Activated effector memory CD4-positive, alpha-beta T cell treated with anti-CD3 and anti-CD28 coated beads, Interleukin-2, amount 50 U/mL, for 16 hours (primary cell): ENCODE data around the gene MAGI3.
"Not testable (repeated sequence)": the region's sequence is repeated elsewhere in the genome, so short reads cannot be mapped to it uniquely, and the experiment has no call there.

Experiments used
- DNase-seq: peaks from one replicate; pipeline ENCODE4 v3.0.0-alpha.2; 2020

Gene MAGI3

DNA sequence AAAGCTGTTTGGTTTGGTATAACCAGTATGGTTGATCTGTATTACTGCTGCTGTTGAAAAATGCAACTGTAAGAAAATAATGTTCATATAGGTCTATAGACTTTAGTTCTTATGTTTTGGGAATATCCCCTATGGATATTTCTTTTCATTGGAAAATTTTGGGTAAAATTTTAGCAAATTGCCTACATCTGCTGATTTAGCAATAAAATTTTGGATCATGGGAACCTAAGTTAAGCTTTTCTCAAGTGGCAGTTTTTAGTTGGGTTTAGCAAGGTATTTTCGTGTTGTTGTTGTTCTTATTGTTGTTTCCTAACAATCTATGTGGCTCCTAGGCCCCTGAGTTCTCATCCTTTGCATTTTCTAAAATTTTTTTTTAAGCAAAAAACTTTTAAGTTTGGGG is 201.9 kb downstream of the MAGI3 start:
- DNase-seq: no peak

DNA sequence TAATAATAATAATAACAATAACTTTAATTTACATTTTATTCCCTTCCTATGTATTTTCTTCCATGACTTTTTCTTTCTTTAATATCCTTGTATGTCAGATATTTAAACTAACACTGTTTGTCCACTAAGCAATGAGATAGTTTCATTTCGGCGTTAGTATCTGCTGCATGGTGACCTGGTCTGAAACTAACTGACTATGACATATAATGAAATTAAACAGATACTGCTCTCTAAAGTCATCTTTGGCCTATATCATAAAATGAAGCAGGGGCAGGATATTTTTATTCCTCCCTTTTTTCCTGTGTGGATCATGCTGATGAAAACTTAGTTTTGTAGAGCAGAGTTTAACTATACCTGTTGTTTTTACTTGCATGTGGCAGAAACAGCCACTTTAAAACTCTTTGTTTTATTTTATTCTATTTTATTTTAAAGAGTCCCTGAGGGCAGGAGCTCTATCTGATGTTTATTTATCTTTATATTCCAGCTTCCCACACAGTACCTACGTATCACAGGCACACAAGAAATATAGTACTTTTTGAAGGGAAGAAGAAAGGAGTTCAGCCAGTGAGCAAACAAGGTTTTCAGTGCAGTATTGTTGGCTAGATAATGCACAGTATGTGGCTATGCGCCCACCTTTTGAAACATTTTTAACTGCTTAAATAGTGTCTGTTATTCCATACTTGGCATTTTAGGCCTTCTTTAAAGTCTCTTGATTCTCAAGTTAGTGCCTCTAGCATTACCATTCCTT is 203.4 kb downstream of the MAGI3 start:
- DNase-seq: no peak

DNA sequence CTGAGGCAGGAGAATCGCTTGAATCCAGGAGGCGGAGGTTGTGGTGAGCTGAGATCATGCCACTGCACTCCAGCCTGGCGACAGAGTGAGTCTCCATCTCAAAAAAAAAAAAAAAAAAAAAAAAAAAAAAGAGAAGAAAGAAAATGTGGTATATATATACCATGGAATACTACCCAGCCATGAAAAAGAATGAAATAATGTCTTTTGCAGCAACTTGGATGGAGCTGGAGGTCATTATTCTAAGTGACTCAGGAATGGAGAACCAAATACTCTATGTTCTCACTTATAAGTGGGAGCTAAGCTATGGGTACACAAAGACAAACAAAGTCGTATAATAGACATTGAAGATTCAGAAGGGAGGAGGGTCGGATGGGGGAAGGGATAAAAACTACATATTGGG is 214.2 kb downstream of the MAGI3 start:
- not testable (repeated sequence) for DNase-seq

DNA sequence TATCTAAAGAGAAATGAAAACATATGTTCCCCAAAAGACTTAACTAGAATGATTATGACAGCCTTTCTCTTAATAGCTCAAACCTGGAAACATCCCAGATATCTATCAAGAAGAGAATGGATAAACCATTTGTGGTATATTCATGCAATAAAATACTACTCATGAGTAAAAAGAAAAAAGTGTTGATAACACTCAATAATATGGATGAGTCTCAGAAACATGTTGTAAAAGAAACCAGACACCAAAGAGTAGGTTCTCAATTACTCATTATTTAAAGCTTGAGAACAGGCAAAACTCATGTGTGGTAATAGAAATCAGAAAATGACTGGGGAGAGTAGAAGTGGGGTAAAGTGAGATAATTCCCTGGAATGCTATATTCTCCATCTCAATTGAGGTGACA is 214.8 kb downstream of the MAGI3 start:
- DNase-seq: no peak

DNA sequence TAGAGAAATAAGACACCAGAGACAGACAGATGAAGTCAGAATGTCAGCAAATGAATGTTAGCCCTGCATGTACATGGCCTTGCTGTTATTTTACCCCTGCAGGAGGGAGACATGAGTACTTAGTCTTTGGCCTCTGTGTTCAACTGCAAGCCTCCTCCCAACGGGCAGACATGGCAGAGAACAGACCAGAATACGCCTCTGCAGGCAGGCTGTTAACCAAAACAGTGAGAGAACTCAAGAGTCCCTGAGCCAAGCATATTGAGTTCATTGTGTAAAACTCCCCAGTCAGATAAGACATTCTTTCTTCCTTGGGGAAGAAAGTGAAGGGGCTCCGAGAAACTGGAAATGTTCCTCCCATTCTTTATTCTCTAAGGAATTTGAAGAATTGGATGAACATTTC is 218.1 kb downstream of the MAGI3 start:
- no peak for DNase-seq

DNA sequence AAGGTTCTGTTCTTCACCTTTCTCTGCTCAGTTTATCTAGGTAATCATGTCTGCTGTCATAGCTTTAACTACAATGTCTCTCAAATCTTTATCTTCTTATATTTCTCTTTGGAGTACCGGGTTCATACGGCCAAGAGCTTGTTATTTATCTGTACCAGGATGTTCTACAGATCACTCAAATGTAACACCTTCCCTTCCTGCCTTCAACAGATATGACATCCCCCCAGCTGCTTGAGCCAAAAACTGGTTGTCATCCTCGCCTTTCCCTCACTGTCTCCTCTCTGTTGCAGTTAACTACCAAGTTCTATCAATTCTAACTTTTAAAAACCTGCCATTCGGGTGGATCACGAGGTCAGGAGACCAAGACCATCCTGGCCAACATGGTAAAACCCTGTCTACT is 220.1 kb downstream of the MAGI3 start:
- no peak for DNase-seq

DNA sequence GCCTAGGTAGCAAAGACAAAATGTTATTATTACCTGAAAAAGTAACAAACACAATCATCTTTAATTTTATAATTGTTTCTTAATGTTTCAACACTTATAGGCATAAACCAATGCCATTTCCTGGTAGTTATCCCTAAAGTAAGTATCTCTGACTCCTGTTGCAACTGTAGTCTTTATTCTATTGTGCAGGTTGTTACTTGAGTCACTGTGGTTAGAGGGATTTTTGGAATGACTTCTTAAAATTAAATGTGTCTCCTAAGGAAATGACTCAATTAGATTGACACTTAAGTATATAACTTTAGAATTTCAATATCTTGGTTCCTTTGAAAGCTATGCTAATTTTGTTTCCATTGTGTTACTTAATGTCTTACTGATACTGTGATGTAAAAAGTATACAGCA is 225.1 kb downstream of the MAGI3 start:
- no peak for DNase-seq

DNA sequence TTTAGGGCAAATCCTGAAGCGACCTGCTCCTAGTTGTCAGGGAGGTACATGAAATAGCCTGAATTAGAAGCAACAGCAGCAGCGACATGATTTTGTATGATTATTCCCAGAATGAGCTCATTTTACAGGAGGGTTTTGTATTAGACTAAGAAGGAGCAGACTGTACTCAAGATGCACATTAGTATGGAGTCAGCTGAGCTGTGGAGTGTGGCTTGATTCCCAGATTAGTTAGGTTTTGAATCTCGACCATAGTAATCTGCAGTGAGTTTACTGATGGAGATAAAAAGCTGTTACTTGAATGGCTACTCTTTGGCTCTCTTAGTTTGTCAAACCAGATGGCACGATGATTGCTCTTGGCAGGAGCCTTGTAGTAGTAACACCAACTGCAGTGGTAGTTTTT is 225.8 kb downstream of the MAGI3 start:
- DNase-seq: no peak

DNA sequence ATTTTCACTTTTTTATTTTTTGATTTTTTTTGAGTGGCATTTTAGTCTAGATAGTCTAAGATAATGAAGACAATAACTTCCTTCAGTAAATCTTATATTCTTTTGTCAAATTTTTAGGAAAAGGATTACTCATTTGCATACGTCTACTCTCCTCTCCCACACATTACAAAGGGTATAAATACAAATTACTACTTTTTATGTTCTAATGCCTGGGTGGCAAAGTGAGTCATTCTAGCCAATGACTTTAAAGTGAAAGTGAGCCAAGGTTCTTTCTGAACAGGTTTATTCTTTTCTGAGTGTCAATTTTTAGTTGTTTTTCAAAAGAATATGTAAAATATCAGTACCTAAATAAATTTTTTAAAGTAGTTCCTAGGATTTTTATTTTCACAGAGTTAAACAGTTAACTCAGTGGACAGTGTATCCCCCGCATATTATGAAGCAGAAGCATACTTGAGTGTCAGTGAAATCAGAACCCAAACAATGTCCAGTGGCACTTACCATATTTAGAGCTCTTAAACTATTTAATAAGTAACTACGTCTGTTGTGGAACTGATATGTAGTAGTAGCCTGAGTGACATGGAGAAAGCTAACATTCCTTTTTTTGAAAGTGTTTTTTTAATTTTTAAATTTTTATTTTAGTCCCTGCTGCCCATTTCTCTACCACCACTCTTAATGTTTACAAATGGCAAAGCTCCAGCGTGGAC is 227.3 kb downstream of the MAGI3 start:
- DNase-seq: no peak

DNA sequence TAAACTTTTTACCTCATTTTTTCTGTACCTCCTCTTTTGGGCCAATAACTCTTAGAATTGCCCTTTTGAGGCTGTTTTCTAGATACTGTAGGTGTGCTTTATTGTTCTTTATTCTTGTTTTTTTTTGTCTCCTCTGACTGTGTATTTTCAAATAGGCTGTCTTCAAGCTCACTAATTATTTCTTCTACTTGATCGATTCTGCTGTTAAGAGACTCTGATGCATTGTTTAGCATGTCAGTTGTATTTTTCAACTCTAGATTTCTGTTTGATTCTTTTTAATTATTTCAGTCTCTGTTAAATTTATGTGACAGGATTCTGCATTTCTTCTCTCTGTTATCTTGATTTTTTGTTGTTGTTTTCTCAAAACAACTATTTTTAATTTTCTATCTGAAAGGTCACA is 238.7 kb downstream of the MAGI3 start:
- DNase-seq: no peak

DNA sequence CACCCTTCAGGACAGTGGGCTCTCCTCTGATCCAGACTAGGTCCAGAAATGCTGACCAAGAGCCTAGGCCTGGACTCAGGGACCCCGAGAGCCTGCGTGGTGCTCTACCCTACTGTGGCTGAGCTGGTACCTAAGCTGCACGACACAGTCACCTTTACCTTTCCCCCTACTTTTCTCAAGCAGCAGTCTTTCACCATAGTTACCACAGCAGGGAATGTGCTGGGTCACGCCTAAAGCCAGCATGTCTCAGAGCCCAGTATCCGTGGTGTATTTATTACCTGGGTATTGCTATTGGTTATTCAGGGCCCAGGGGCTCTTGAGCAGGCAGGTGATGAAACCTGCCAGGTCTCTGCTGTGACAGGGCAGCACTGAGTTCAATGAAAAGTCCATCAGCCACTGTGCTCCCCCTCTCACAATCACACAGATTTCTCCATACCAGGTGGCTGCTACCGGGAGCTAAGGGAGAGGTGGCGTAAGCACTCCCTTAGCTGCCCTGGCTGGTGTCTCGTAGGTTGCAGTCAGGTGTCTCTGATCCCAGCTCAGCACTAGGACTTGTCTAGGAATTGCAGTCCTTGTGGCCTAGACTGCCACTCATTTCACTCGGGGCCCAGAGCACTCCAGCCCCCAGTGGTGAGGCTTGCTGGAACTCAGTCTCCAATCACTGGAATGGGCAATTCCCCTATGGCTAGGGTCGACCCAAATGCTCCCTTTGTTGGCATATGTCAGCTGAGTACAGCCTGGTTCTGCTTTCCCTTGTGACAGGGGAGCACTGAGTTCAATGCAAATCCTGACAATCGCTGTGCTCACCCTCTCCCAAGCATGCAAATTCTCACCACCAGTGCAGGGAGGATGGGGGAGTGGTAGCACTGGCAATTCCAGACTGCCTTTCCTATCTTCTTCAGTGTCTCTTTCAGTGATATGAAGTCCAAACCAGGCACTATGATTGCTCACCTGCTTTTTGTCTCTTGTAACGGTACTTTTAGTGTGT is 240.3 kb downstream of the MAGI3 start:
- no peak for DNase-seq

DNA sequence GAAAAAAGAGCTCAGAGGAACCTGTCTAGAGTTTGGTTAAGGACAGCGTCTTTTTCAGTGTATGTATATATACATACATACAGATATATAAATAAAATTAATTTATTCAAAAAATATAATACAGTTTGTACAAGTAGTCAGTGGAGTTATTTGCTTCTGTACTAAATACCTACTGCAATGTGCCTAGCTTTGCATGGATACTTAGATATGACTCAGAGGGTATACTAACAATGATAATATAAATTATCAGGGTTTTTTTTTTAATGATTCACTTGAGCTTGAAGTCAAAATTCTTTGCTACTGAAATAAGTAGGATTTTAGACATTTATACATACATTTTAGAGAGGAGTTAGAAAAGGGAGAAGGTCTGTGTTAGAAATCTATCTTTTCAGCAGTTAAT is 251.1 kb downstream of the MAGI3 start:
- no peak for DNase-seq

DNA sequence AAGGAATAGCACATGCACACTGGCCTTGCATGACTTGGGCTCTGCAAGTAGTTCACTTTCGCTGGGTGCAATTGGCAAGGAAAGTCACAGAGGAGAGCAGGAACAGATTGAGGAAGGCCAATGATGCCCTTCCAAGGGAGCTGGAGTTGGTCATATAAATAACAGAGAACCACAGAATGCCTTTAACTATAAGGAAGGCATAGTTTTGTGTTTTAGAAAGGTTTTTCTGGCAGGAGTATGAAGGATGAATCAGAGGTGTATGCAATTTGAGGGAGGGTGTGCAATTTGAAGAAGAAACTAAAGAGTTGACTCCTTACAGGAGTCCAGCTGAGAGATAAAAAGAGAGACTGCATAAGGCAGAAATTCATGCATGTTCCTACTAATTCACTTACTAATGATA is 256.8 kb downstream of the MAGI3 start:
- no peak for DNase-seq

DNA sequence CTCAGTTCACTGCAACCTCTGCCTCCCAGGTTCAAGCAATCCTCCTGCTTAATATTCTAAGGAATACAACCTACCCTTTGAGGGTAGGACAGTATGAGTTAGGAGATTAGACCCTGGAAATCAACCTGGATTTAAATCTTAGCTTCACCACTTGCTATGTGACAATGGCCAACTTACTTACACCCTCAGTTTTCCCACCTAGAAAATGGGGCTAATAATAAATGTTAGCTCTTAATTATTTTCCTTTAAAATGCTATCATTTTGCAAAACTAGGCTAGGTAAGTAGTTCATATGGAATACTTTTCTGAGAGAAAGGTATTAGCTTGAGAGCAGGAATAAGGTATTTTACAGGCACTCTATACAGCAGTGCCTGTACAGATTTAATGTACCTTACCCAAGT is 258.2 kb downstream of the MAGI3 start:
- DNase-seq: no peak

DNA sequence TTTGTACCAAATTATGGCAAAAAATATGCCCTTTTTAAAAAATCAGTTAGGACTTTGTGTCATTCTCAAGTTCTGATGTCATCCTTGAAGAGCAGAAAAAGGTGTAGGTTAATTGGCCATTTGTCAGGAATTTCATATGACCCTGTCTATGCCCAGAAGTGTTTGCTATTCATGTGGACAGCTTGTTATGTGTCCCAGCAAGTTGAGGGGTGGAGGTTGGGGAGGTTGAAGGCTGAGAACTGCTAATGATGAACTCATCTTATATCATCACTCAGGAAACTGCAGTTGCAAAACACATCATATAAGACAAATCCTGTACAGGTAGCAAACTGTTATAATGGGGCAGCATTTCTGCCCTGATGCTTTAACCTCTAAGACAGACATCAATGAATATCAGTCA is 262.5 kb downstream of the MAGI3 start:
- DNase-seq: no peak

DNA sequence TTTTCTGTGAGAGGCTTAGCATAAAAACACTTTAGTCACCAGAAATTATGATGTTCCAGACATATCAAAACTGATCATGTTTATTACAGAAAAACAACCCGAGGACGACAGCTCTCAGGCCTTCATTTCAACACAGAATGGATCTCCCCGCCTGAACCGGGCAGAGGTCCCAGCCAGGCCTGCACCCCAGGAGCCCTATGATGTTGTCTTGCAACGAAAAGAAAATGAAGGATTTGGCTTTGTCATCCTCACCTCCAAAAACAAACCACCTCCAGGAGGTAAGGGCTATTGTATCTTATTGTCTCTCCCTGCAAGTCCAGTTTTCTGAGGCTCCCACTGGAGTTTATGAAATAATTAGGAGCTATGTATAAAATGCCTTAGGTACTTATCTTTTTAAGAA is 263.4 kb downstream of the MAGI3 start:
- no peak for DNase-seq

DNA sequence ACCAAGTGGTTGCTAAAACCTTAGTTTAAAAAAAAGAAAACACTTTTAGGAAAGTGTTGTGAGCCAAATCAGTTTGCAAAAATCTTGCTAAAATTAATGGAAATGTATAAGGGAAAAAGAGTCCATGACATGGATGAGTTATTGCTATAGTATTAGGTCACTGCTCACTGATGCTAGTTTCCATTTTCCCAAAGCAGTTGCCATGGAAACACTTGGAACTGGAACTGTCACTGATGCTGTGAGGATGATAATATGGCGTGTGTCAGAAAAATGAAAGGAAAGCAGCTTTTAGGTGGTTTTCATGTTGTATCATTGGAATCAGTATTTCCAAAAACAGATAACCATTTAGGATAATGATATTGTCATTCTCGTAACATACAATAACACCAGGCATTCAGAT is 264.6 kb downstream of the MAGI3 start:
- no peak for DNase-seq

DNA sequence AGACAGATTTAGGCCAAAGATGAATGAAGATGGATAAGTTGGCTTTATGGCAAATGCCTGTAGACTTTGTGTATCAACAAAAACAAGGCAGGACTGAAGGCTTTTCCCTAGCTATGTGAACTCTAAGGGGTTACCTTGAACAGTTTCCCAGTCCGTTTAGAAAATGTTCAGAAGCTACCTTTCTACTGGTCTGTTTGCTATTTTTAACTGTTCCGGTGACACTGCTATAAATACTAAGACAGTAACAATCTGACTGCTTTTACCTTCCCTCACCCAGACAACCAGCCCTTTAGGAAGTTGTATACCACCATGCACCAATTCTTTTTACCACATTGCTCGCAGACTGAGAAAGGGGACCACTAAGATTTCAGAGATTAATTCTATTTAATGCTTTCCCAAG is 266.8 kb downstream of the MAGI3 start:
- no peak for DNase-seq

DNA sequence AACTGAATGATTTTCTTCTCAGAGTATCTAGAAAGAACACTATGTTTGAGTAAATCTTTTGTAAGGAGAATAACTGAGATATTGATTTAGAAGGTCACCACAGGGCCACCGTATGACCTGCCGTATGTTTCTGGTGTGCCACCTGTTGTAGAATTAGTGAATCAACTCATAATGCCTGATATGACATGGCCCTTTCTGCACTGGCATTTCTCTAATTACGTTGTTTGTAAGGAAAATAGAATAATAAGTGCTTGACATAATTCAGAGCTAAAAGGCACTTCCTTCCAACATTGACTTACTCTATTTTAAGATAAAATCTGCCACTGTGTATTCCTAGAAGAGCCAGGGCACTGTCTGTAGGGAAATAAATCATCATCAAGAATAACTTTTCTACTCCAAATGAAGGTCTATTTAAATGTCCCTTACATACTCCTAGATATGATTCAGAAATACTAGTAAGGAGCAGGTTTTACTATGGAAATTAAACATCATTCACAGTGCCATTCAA is 267.3 kb downstream of the MAGI3 start:
- DNase-seq: no peak

DNA sequence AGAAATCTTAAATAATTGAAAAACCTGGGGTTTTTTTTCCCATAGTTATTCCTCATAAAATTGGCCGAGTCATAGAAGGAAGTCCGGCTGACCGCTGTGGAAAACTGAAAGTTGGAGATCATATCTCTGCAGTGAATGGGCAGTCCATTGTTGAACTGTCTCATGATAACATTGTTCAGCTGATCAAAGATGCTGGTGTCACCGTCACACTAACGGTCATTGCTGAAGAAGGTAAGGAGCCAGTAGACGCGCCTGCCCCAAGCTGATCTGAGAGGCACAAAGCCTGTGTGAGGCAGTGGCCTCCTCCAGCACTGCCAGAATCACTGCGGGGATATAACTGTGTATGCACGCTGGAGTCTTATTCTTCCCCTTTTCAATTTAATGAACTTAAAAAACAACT is 268.7 kb downstream of the MAGI3 start:
- DNase-seq: no peak

DNA sequence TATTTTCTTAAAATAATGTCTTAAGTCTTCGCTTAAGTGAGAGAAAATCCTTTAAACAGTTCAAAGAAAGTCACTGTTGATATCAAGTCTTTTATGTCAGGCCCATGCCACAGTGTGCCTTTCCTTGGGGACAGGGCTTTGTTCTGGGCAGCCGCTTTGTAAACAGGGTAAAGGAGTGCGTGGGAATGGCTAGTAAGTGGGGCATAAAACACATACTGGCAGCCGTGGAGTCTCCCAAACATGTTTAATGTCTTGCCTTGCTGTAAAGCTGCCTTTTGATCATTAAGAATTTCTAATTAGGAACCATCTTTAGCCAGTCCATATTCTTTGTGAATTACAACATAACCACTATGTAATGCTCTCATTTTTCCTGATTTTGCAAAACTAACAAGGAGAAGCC is 269.2 kb downstream of the MAGI3 start:
- DNase-seq: no peak

DNA sequence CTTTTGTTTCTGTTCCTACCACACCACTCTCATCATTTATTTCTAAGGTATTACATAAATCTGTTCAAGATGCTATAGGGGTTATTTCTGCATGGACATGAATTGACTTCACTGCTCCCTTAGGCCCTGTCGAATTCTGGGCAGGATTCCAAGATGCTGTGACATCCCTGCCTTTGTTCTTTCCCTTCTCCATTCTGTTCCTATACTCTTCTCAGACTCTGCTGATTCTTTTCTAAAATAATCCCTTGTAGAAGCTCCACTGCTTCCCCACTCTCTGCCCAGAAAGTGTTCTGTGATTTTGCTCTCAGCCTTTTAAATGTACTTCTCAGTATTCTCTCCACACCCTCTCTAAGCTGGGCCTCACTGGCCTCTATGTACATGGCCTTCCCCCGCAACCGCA is 269.8 kb downstream of the MAGI3 start:
- DNase-seq: no peak

DNA sequence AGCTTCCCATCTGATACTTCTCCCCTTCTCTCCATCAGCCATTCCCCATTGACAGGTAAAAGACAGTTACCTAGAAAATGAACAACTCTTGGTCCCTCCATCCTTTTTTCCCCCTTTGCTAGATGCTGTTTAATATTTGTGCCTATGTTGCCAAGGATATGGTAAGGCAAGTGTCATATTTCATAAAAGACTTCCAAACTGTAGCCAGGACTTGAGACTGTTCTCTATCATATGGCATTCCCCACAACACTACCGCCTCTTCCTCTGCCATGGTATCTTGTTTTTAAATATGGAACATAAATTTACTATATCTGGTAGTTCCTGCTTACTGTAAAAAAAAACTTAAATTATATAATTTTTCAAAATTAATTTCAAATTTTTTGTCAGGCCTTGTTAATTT is 271.8 kb downstream of the MAGI3 start:
- DNase-seq: no peak
